ENCODE measurements around the gene CARS2. TPM values are rescaled to one million over a fixed set of nuclear protein-coding genes. Genes with fewer than 3 reads are reported as not detected.

Gene CARS2, protein sequence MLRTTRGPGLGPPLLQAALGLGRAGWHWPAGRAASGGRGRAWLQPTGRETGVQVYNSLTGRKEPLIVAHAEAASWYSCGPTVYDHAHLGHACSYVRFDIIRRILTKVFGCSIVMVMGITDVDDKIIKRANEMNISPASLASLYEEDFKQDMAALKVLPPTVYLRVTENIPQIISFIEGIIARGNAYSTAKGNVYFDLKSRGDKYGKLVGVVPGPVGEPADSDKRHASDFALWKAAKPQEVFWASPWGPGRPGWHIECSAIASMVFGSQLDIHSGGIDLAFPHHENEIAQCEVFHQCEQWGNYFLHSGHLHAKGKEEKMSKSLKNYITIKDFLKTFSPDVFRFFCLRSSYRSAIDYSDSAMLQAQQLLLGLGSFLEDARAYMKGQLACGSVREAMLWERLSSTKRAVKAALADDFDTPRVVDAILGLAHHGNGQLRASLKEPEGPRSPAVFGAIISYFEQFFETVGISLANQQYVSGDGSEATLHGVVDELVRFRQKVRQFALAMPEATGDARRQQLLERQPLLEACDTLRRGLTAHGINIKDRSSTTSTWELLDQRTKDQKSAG
- 48.7 to 62.9 TPM (median 54.5 TPM) in 5 replicates for total RNA-seq (2022; extraction: Qiagen RNA extraction; ENCODE audit: low read depth)

DNA sequence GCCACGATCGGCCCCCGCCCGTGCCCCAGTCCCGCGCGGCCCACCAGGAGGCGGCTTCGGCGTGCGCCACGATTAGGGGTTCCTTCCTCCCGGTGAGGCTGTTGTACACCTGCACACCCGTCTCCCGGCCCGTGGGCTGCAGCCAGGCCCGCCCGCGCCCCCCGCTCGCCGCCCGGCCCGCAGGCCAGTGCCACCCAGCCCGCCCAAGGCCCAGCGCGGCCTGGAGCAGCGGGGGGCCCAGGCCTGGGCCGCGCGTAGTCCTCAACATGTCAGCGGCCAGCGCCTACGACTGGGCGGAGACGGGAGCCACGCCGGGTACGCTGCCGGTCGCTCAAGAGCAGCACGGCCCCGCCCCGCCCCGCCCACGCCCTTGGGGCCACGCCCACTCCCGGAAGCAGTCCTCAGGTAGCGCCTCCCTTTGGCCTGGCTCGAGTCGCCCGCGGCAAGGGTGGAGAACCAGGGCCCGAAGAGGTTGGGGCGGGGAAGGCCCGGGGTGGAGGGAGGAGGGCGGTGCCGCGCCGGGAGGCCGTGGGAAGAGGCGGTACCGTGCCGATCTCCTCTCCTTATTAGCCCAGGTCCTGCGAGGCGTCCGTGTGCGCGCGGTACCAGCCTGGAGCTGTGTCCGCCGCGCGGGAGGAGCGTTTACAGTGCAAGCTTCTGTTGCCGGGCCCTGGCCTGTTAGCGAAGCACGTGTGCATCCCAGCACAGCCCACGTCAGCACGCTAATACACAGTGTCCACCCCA is at the start of gene CARS2:
TSS of gene CARS2 (minus strand) at position 291 of the 744 bp plus-strand sequence. CDS start at position 268, 23 bp downstream.

DNA sequence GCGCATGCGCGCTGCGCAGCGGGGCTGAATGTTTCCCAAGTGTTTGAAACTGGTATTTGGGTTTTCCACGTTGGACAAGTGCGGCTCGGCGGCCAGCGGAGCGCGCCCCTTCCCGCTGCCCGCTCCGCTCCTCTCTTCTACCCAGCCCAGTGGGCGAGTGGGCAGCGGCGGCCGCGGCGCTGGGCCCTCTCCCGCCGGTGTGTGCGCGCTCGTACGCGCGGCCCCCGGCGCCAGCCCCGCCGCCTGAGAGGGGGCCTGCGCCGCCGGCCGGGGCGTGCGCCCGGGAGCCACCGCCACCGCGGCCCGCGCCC is 7.7 kb upstream of the CARS2 start, which contains the start of gene ING1:
TSS of gene ING1 (plus strand) at position 59 of the 311 bp plus-strand sequence. CDS start 450 bp downstream, outside the sequence.

DNA sequence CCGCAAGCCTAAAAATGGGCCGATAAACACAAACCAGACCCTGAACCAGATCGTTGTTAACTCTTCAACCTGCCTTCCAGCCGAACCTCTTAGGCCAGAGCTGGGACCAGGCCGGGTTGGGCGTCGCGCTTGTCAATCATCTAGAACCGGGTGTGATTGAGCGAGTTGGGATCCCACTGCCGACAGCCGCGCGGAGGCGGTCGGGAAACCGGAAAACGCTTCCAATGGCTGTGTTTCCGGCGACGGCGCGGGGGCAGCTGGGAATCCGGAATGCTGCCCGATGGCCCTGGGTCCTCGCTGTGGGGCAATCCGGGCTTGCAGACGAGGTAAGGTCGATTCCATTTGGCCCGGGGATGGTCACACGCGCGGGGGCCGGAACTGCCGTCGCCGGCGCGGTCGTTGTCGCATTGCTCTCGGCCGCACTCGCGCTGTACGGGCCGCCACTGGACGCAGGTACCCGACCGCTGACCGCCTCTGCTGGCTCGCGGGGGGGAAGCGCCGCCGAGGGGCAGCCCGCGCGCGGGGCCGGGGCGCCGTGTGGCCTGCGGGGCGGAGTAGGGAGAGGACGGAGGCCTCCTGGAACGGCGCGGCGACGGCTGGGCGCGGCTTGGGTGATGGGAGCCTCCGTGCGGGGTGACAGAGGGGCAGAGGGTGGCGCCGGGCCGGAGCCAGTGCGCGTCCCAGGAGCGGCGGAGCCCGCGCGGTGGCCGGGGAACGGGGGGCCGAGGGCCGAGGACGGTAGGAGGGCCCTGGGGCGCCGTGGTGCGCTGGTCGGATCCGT is 90.4 kb downstream of the CARS2 start, which contains the start of gene NAXD:
TSS of gene NAXD (plus strand) at position 224 of the 781 bp plus-strand sequence. CDS start at position 281, 57 bp downstream.

Other genes with a start within 250 kb of the CARS2 start
- 0.69 to 1.6 TPM (median 1.1 TPM) in 5 replicates for gene RAB20, start 144.4 kb downstream of the CARS2 start, total RNA-seq (2022; extraction: Qiagen RNA extraction; ENCODE audit: low read depth)
- gene NAXD, start 90.6 kb downstream of the CARS2 start, total RNA-seq (2022; extraction: Qiagen RNA extraction; ENCODE audit: low read depth): 13.2 to 19.0 TPM (median 17.7 TPM) in 5 replicates
- 11.1 to 14.1 TPM (median 12.3 TPM) in 5 replicates for gene ING1, start 7.6 kb upstream of the CARS2 start, total RNA-seq (2022; extraction: Qiagen RNA extraction; ENCODE audit: low read depth)
- 47.8 to 61.3 TPM (median 59.3 TPM) in 5 replicates for gene ANKRD10, start 209.0 kb upstream of the CARS2 start, total RNA-seq (2022; extraction: Qiagen RNA extraction; ENCODE audit: low read depth)